Fibroblast of lung (primary cell): ENCODE results near the gene THEM4.

Experiments used
- CTCF ChIP-seq, 2 donors: IDR thresholded peaks in 1 of 2; conservative IDR thresholded peaks in 1 of 2; 1 replicate in 1 of 2; 2 replicates in 1 of 2; pipeline ENCODE4 v1.5.1; 2011 to 2012; ENCODE audit warnings: low read length in 2 of 2, control low read depth in 1 of 2, inconsistent platforms in 1 of 2, low read depth in 1 of 2, mild to moderate bottlenecking in 1 of 2
- EZH2 ChIP-seq: IDR thresholded peaks from 2 replicates; pipeline ENCODE4 v1.5.1; 2012; ENCODE audit warnings: low read length, control low read depth, mild to moderate bottlenecking; ENCODE audit errors: missing control alignments

- TF ChIP-seq CTCF (conservative IDR thresholded peaks at IDR 0.05 in 1 of 2, IDR thresholded peaks at IDR 0.05 in 1 of 2; ENCODE audit: low read depth in 1 of 2, low read length in 2 of 2): peak; percentile 86 to 95
- TF ChIP-seq EZH2: no peak
Measured at GRCh38 chr1:151934048-151934493, 24.8 kb upstream of the THEM4 start.
